Subcutaneous preadipocyte (primary cell): ENCODE results near the gene ITPKC. TPM values are rescaled to one million over a fixed set of nuclear protein-coding genes. Genes with fewer than 3 reads are reported as not detected.

Experiments used
- small RNA-seq: library from RNA; depleted of rRNA; stranded (forward); fragments of <200 nt; gene quantifications from one replicate; pipeline ENCODE3, GENCODE V24; 2012
- total RNA-seq: library from RNA; depleted of rRNA; stranded (reverse); fragments of >200 nt; gene quantifications from 2 replicates; pipeline ENCODE4 v1.2.3, GENCODE V29; 2012

ITPKC gene
- total RNA-seq = 10.0 and 17.3 TPM in 2 replicates

DNA sequence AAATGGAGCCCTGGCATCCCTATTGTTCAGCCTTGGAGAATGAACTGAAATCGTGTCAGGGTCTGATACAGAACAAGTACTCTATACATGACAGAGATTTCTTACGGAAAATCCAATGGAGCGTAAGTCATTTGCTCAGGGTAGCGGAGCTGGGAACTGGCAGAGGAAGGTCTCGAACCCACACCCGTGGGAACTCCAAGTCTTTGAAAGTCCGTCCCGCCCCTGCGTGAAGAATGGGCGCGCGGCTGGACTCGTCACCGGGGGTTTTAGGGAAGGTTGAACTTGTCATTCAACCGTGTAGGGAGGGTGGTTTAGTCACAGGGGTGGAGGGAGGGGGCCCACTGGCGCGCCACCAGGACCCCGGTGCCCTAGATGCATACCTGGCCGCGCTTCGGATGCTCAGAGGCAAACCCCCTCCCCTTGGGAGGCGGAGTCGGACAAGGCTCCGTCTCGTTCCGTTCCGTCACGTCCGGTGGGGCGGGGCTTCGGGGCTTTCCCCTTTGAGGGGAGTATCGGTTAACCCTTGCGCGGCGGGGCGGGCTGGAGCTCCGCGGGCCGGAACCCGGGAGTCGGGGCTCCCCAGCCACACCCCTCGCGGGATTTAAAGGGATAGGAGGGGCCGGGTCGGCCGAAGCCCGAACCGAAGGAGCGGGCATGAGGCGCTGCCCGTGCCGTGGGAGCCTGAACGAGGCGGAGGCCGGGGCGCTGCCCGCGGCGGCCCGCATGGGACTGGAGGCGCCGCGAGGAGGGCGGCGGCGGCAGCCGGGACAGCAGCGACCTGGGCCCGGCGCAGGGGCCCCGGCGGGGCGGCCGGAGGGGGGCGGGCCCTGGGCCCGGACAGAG lies at the start of gene ITPKC, which contains the start of gene COQ8B:
Gene ITPKC, plus strand, starts transcription at position 631 of the 843 bp plus-strand sequence. Its CDS starts 24 bp downstream, at position 655.
Gene COQ8B, minus strand, starts transcription at position 405 of the 843 bp plus-strand sequence. CDS start 2,254 bp downstream, outside the sequence.

DNA sequence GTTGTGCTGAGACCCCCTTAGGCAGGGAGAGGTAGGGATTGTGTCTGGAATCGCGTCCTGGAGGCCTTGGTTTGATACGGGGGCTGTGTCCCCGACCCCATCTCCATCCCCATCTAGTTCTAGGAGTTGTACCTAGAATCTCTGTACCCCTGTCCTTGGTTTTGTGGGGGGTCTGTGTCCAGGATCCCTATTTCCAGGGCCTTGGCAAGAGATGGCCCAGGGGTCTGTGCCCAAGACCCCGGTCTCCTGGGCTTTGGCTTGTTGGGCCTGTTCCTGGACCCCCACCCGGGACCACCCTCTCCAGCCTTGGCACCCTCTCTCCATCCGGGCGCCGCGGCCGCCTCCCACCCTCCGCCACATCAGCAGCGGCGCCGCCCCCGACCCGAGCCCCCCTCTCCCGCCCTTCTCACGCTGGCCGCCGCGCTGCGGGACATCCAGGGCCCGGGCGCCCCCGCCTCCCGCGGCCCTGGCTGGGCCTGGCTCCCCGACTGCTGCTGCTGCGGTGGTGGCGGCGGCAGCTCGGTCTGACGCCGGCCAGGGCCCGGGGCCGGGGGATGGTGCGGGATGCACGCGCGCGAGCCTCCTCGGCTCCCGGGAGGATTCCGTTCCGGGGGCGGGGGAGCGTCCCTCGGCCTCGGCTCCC lies 26.7 kb upstream of the ITPKC start, which contains the start of gene NUMBL:
Gene NUMBL, minus strand, starts transcription at position 602 of the 643 bp plus-strand sequence. Its CDS starts 168 bp downstream, at position 434.

DNA sequence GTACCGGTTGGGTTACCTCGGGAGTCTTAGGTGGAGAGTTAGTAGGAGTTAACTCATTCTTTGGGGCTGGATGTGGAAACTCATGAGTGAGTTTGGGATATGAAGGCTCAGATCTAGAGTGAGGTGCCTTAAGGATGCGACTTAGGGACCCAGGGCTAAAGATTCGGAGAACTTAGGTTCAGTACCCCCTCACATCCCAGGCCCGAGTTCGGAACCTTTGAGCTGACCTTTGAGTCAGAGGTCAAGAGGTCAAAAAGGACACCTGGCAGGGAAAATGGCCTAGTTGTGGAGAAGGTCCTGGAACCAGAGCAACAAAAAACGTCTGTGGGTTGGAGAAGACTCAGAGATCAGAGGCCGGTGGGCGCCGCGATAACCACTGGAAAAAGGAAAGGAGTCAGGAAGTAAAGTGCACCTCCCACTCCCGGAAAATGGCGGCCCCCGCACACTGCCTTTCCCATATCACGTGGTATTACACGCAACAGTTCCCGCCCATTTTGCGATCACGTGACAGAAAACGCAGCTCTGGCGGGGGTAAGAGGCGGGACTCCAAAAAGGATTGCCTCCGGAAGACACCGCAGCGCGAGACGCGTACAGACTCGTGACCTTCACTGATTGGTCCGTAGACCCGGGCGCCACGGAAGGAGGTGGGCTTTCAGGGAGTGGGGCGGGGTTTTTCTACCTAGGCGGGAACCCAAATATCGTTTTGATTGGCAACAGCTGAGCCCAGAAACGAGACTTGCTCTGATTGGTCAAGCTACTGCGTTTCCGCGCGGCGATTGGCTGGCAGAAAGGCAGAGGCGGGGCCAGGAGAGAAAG lies 33.4 kb downstream of the ITPKC start, which contains the start of gene ACTMAP:
Gene ACTMAP, minus strand, starts transcription at position 420 of the 816 bp plus-strand sequence. CDS start 674 bp downstream, outside the sequence.

DNA sequence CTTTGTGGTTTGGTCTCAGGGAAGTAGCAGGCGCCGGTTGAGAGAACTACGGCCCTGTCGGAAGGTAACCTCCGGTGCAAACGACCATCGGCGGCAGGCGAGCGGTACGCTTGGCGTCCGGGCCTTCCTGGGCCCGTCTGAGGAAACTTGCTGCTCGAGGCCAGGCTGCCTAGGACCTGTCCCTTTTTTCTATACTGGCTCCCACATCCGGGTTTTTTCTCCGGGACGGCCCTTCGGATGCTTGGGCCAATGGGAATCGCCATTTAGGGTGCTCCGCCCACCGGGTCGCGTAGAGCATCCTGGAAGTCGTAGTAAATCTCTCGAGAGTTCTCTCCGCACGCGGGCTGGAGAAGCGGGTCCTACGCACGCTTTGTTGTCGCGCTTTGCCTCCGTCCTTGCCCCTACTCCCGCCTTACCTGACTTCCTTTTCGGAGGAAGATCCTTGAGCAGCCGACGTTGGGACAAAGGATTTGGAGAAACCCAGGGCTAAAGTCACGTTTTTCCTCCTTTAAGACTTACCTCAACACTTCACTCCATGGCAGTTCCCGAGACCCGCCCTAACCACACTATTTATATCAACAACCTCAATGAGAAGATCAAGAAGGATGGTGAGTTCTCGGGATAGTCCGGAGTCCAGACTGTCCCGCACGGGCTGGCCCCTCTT lies 34.1 kb downstream of the ITPKC start, which contains the start of gene SNRPA:
Gene SNRPA, plus strand, starts transcription at position 330 of the 664 bp plus-strand sequence. Its CDS starts 206 bp downstream, at position 536.

DNA sequence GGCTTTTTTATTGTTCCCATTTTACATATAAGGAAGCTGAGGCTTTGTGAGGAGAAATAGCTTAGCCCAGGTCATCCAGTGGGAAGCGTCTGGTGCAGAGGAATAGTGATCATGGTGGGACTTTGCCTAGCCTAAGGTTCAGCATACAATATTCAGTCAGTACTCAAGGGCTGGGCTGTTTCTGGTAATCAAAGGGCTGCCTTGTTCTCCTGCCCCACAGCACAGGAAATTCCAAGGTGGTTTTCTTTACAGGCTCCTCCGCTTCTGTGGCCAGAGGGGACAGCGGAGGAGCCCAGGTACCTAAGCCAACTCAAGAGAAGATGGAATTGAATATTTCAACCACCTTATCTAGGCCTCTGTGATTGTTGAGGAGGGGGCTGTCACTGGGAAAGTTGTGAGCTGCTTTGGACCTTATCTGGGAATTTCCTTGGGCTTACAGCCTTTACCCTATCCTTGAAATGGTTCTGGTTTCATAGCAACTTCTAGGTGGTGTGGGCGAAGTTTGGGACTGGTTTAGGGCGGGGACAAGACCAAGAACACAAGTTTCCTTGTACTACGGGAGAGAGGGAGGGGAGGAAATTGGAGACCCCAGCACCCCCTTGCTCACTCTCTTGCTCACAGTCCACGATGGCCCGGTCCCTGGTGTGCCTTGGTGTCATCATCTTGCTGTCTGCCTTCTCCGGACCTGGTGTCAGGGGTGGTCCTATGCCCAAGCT lies 58.2 kb downstream of the ITPKC start, which contains the start of gene MIA:
Gene MIA, plus strand, starts transcription at position 606 of the 716 bp plus-strand sequence. Its CDS starts 22 bp downstream, at position 628.

DNA sequence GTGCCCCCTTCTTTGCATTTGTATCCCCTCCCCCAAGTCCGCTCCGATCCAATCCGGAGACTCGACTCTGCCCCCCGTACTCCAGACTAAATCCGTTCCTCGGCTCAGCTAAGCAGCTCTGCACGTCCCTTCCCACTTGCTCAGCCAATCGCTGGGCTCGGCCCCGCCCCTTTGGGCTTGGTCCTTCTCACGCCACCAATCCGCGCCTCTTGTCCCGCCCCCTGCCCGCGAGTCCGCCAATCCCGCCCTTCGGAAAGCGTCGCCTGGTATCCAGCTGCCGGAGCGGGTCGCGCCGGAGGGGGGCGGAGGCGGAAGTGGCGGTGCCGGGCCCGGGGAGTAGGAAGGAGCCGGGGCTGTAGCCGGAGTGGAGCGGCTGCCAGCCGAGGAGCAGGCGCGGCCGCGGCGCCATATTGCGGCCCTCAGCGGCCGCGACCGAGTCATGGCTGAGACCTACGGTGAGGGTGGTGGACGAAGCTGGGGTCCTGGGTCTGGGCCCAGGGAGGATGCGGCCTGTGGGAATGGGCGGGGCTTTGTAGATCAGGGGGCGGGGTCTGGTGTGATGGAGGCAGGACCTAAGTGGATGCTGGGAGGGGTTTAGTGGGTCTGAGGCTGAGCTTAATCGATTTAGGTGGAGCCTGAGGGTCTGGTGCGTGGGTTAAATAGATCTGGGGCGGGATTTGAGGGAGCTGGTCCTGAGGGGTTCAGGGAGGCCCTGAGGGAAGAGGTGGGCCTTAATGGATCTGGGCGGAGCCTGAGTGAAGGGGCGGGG lies 61.2 kb downstream of the ITPKC start, which contains the start of gene RAB4B:
Gene RAB4B, plus strand, starts transcription at position 311 of the 769 bp plus-strand sequence. Its CDS starts 129 bp downstream, at position 440.

Small RNA genes lying within 50 kb of the gene (small RNA-seq; reads per million reads assigned to genes)
- not detected for gene RNU6-195P

Other genes starting within 250 kb of the ITPKC start
- gene SHKBP1, start 140.2 kb upstream of the ITPKC start, total RNA-seq = 15.1 and 23.1 TPM in 2 replicates
- 20.7 and 36.0 TPM in 2 replicates for gene LTBP4, start 115.7 kb upstream of the ITPKC start, total RNA-seq
- 30.7 and 45.9 TPM in 2 replicates for gene NUMBL, start 26.5 kb upstream of the ITPKC start, total RNA-seq
- 29.0 and 37.1 TPM in 2 replicates for gene COQ8B, start 226 bp upstream of the ITPKC start, total RNA-seq
- 0.98 and 1.1 TPM in 2 replicates for gene ACTMAP, start 33.4 kb downstream of the ITPKC start, total RNA-seq
- gene SNRPA, start 34.1 kb downstream of the ITPKC start, total RNA-seq = 42.3 and 62.4 TPM in 2 replicates
- gene MIA, start 58.4 kb downstream of the ITPKC start, total RNA-seq = 0.37 TPM in 1 of 2 replicates, not detected in the other
- gene RAB4B, start 61.1 kb downstream of the ITPKC start, total RNA-seq = 10.0 and 12.9 TPM in 2 replicates
- 72.0 and 73.5 TPM in 2 replicates for gene EGLN2, start 82.1 kb downstream of the ITPKC start, total RNA-seq
- gene CYP2A6, start 133.3 kb downstream of the ITPKC start, total RNA-seq = not detected in 2 replicates
- not detected in 2 replicates for gene CYP2A7, start 165.1 kb downstream of the ITPKC start, total RNA-seq